GM23338 (cell line): ENCODE data around the gene PDE4D. TPM values are rescaled to one million over a fixed set of nuclear protein-coding genes. Genes with fewer than 3 reads are reported as not detected.

ENCODE experiments used
- ATAC-seq: fragments of 200-7000 bp; cut with Tn5 transposase; 3 replicates; pipeline ENCODE4 v1.9.1; 2020
- DNase-seq: peaks from one replicate; pipeline ENCODE4 v3.0.0-alpha.2; 2015; ENCODE audit warnings: low spot score
- H2AFZ ChIP-seq: fragments of 200-600 bp; sonication (generic); 2 replicates; pipeline ENCODE4 v1.8.0; 2016; ENCODE audit warnings: antibody characterized with exemption, mild to moderate bottlenecking, moderate library complexity
- H3F3A ChIP-seq: fragments of 200-600 bp; sonication (generic); replicated peaks from 2 replicates; pipeline ENCODE4 v1.8.0; 2017; ENCODE audit warnings: antibody characterized with exemption, mixed run types, low read depth
- H3K27ac ChIP-seq: fragments of 200-600 bp; sonication (generic); 2 replicates; pipeline ENCODE4 v1.6.1; 2016; ENCODE audit warnings: low read depth
- H3K27me3 ChIP-seq: fragments of 200-600 bp; sonication (generic); 2 replicates; pipeline ENCODE4 v1.8.0; 2016; ENCODE audit warnings: mild to moderate bottlenecking, mixed run types, moderate library complexity; ENCODE audit not compliant: insufficient read depth
- H3K36me3 ChIP-seq: fragments of 200-600 bp; sonication (generic); 2 replicates; pipeline ENCODE4 v1.8.0; 2016; ENCODE audit warnings: mild to moderate bottlenecking; ENCODE audit not compliant: insufficient read depth
- H3K4me1 ChIP-seq: fragments of 200-600 bp; sonication (generic); 2 replicates; pipeline ENCODE4 v1.8.0; 2016; ENCODE audit warnings: mild to moderate bottlenecking, moderate library complexity; ENCODE audit not compliant: insufficient read depth
- H3K4me2 ChIP-seq: fragments of 200-600 bp; sonication (generic); 2 replicates; pipeline ENCODE4 v1.7.1; 2017; ENCODE audit warnings: mixed run types
- H3K4me3 ChIP-seq: fragments of 200-600 bp; sonication (generic); 2 replicates; pipeline ENCODE4 v1.6.1; 2016; ENCODE audit warnings: mixed run types
- H3K79me2 ChIP-seq: fragments of 200-600 bp; sonication (generic); replicated peaks from 2 replicates; pipeline ENCODE4 v1.8.0; 2017; ENCODE audit warnings: mild to moderate bottlenecking; ENCODE audit not compliant: insufficient read depth
- H3K9me2 ChIP-seq: fragments of 200-600 bp; sonication (generic); 2 replicates; pipeline ENCODE4 v1.8.0; 2017; ENCODE audit not compliant: insufficient read depth
- H4K20me1 ChIP-seq: fragments of 200-600 bp; sonication (generic); replicated peaks from 2 replicates; pipeline ENCODE4 v1.8.0; 2017; ENCODE audit warnings: mild to moderate bottlenecking; ENCODE audit not compliant: insufficient read depth
- H3K27ac Mint-ChIP-seq: 2 replicates; pipeline ENCODE4 v1.8.0; 2020; ENCODE audit warnings: inconsistent platforms, mild to moderate bottlenecking, moderate library complexity, mixed read lengths
- H3K27me3 Mint-ChIP-seq: 3 replicates; pipeline ENCODE4 v1.8.0; 2022; ENCODE audit warnings: low read depth, mild to moderate bottlenecking, moderate library complexity, mixed read lengths, inconsistent platforms; ENCODE audit not compliant: insufficient read depth, poor library complexity
- H3K36me3 Mint-ChIP-seq: 3 replicates; pipeline ENCODE4 v1.8.0; 2021; ENCODE audit warnings: low read depth, mild to moderate bottlenecking, inconsistent platforms, moderate library complexity, mixed read lengths
- H3K4me1 Mint-ChIP-seq: 3 replicates; pipeline ENCODE4 v1.8.0; 2020; ENCODE audit warnings: mild to moderate bottlenecking, inconsistent platforms, mixed read lengths
- H3K4me3 Mint-ChIP-seq: 3 replicates; pipeline ENCODE4 v1.8.0; 2021; ENCODE audit warnings: moderate library complexity, mild to moderate bottlenecking, inconsistent platforms, mixed read lengths
- H3K9me3 Mint-ChIP-seq: 3 replicates; pipeline ENCODE4 v1.8.0; 2020; ENCODE audit warnings: moderate library complexity, mild to moderate bottlenecking, inconsistent platforms, mixed read lengths
- CREB1 ChIP-seq: fragments of 250-450 bp; sonication (Bioruptor Pico); IDR thresholded peaks from 2 replicates; pipeline ENCODE4 v1.5.0; 2020; ENCODE audit warnings: low read depth, mild to moderate bottlenecking, moderate library complexity
- CTCF ChIP-seq, 2 experiments: fragments of 200-600 bp in 1 of 2; sonication (generic) in 1 of 2; conservative IDR thresholded peaks; 2 replicates each; pipeline versions ENCODE4 v1.5.1 to v1.6.1; 2016 to 2017; ENCODE audit warnings: antibody characterized with exemption in 2 of 2, low read depth in 2 of 2, mild to moderate bottlenecking in 2 of 2, moderate library complexity in 1 of 2
- EZH2 ChIP-seq: fragments of 200-600 bp; sonication (generic); IDR thresholded peaks from one replicate; pipeline ENCODE4 v1.8.0; 2017; ENCODE audit warnings: antibody characterized with exemption, mild to moderate bottlenecking, low read depth; ENCODE audit not compliant: unreplicated experiment
- EZH2phosphoT487 ChIP-seq: fragments of 200-600 bp; sonication (generic); IDR thresholded peaks from one replicate; pipeline ENCODE4 v1.8.1; 2018; ENCODE audit warnings: antibody characterized with exemption; ENCODE audit not compliant: unreplicated experiment
- JUNB ChIP-seq: IDR thresholded peaks from one replicate; pipeline ENCODE4 v1.6.1; 2016; ENCODE audit warnings: antibody characterized with exemption; ENCODE audit not compliant: unreplicated experiment
- NANOG ChIP-seq: IDR thresholded peaks from 2 replicates; pipeline ENCODE4 v1.6.1; 2016; ENCODE audit warnings: antibody characterized with exemption, borderline replicate concordance
- POLR2AphosphoS5 ChIP-seq: IDR thresholded peaks from 2 replicates; pipeline ENCODE4 v1.6.1; 2016; ENCODE audit warnings: antibody characterized with exemption, low read depth
- REST ChIP-seq: IDR thresholded peaks from one replicate; pipeline ENCODE4 v1.6.1; 2018; ENCODE audit warnings: antibody characterized with exemption; ENCODE audit not compliant: unreplicated experiment
- STAT1 ChIP-seq: IDR thresholded peaks from one replicate; pipeline ENCODE4 v1.6.1; 2016; ENCODE audit warnings: antibody characterized with exemption; ENCODE audit not compliant: unreplicated experiment
- ZNF114 ChIP-seq: fragments of 250-450 bp; sonication (Bioruptor Pico); IDR thresholded peaks from 2 replicates; pipeline ENCODE4 v1.5.0; 2020; ENCODE audit warnings: mild to moderate bottlenecking, moderate library complexity
- ZNF331 ChIP-seq: fragments of 250-450 bp; sonication (Bioruptor Pico); IDR thresholded peaks from 2 replicates; pipeline ENCODE4 v1.5.0; 2020; ENCODE audit warnings: low read depth, mild to moderate bottlenecking, moderate library complexity
- polyA plus RNA-seq: library from polyadenylated mRNA; unstranded; fragments of >200 nt; fragmentation: Nextera tagmentation; extraction: Ambion mirVana; gene quantifications from 2 replicates; pipeline ENCODE4 v1.2.1, GENCODE V29; 2016
- total RNA-seq: library from RNA; depleted of rRNA; stranded (reverse); fragments of >200 nt; shearing (Covaris generic); gene quantifications from 2 replicates; pipeline ENCODE4 v1.2.3, GENCODE V29; 2014
- TF ChIP-seq, protein P1 (sequence below): IDR thresholded peaks from 2 replicates; pipeline ENCODE4 v1.6.1; 2016; ENCODE audit warnings: antibody characterized with exemption
- TF ChIP-seq, protein P2 (sequence below): fragments of 250-450 bp; sonication (Bioruptor Pico); IDR thresholded peaks from 2 replicates; pipeline ENCODE4 v1.5.0; 2020; ENCODE audit warnings: mild to moderate bottlenecking, moderate library complexity

Gene PDE4D
- total and polyA plus RNA-seq, 2 experiments from 2014 or later, result 2.1 to 4.7 TPM

GRCh38 chr5:59041355-59041754 is 852.2 kb downstream of the PDE4D start:
- Mint-ChIP-seq H3K9me3 (no peaks in the 10 kb centered on the region), H3K4me1 (peaks cover 10% of the 10 kb centered on the region; the same call in 2 of the 3 replicates), H3K27me3 (peaks cover 27% of the 10 kb centered on the region), H3K27ac (no peak overlapping the region), H3K36me3 (no peaks in the 10 kb centered on the region), H3K4me3 (no peak overlapping the region)
- H3K27ac ChIP-seq, result no peak overlapping the region
- no peaks in the 10 kb centered on the region for H3K36me3 ChIP-seq
- H4K20me1 ChIP-seq, result no peaks in the 10 kb centered on the region
- no peak for TF ChIP-seq ZNF114 (CRISPR knock-in tag)
- no peak for TF ChIP-seq STAT1
- TF ChIP-seq POLR2AphosphoS5, result no peak
- TF ChIP-seq, protein P1, sequence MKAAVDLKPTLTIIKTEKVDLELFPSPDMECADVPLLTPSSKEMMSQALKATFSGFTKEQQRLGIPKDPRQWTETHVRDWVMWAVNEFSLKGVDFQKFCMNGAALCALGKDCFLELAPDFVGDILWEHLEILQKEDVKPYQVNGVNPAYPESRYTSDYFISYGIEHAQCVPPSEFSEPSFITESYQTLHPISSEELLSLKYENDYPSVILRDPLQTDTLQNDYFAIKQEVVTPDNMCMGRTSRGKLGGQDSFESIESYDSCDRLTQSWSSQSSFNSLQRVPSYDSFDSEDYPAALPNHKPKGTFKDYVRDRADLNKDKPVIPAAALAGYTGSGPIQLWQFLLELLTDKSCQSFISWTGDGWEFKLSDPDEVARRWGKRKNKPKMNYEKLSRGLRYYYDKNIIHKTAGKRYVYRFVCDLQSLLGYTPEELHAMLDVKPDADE, result no peak
- TF ChIP-seq NANOG, result no peak
- no peak for TF ChIP-seq CTCF (conservative IDR thresholded peaks at IDR 0.05; ENCODE audit: low read depth in 2 of 2)
- TF ChIP-seq JUNB, result no peak
- TF ChIP-seq REST, result no peak
- no peak for TF ChIP-seq ZNF331 (CRISPR knock-in tag)
- no peak for TF ChIP-seq EZH2
- TF ChIP-seq, protein P2, sequence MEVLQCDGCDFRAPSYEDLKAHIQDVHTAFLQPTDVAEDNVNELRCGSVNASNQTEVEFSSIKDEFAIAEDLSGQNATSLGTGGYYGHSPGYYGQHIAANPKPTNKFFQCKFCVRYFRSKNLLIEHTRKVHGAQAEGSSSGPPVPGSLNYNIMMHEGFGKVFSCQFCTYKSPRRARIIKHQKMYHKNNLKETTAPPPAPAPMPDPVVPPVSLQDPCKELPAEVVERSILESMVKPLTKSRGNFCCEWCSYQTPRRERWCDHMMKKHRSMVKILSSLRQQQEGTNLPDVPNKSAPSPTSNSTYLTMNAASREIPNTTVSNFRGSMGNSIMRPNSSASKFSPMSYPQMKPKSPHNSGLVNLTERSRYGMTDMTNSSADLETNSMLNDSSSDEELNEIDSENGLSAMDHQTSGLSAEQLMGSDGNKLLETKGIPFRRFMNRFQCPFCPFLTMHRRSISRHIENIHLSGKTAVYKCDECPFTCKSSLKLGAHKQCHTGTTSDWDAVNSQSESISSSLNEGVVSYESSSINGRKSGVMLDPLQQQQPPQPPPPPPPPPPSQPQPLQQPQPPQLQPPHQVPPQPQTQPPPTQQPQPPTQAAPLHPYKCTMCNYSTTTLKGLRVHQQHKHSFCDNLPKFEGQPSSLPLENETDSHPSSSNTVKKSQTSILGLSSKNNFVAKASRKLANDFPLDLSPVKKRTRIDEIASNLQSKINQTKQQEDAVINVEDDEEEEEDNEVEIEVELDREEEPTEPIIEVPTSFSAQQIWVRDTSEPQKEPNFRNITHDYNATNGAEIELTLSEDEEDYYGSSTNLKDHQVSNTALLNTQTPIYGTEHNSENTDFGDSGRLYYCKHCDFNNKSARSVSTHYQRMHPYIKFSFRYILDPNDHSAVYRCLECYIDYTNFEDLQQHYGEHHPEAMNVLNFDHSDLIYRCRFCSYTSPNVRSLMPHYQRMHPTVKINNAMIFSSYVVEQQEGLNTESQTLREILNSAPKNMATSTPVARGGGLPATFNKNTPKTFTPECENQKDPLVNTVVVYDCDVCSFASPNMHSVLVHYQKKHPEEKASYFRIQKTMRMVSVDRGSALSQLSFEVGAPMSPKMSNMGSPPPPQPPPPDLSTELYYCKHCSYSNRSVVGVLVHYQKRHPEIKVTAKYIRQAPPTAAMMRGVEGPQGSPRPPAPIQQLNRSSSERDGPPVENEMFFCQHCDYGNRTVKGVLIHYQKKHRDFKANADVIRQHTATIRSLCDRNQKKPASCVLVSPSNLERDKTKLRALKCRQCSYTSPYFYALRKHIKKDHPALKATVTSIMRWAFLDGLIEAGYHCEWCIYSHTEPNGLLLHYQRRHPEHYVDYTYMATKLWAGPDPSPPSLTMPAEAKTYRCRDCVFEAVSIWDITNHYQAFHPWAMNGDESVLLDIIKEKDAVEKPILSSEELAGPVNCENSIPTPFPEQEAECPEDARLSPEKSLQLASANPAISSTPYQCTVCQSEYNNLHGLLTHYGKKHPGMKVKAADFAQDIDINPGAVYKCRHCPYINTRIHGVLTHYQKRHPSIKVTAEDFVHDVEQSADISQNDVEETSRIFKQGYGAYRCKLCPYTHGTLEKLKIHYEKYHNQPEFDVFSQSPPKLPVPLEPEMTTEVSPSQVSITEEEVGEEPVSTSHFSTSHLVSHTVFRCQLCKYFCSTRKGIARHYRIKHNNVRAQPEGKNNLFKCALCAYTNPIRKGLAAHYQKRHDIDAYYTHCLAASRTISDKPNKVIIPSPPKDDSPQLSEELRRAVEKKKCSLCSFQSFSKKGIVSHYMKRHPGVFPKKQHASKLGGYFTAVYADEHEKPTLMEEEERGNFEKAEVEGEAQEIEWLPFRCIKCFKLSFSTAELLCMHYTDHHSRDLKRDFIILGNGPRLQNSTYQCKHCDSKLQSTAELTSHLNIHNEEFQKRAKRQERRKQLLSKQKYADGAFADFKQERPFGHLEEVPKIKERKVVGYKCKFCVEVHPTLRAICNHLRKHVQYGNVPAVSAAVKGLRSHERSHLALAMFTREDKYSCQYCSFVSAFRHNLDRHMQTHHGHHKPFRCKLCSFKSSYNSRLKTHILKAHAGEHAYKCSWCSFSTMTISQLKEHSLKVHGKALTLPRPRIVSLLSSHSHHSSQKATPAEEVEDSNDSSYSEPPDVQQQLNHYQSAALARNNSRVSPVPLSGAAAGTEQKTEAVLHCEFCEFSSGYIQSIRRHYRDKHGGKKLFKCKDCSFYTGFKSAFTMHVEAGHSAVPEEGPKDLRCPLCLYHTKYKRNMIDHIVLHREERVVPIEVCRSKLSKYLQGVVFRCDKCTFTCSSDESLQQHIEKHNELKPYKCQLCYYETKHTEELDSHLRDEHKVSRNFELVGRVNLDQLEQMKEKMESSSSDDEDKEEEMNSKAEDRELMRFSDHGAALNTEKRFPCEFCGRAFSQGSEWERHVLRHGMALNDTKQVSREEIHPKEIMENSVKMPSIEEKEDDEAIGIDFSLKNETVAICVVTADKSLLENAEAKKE (CRISPR knock-in tag), result no peak
- no peak for TF ChIP-seq EZH2phosphoT487
- TF ChIP-seq CREB1, result no peak
- ATAC-seq, result no peak
- H3K4me3 ChIP-seq, result no peak overlapping the region
- H3K27me3 ChIP-seq, result peaks cover 48% of the 10 kb centered on the region
- H2AFZ ChIP-seq, result no peak overlapping the region
- peaks cover 4% of the 10 kb centered on the region; the same call in 1 of the 2 replicates for H3K4me1 ChIP-seq
- DNase-seq, result no peak
- no peaks in the 10 kb centered on the region for H3F3A ChIP-seq
- no peak overlapping the region for H3K4me2 ChIP-seq
- H3K79me2 ChIP-seq, result no peaks in the 10 kb centered on the region; the same call in 1 of the 2 replicates
- no peaks in the 10 kb centered on the region for H3K9me2 ChIP-seq
